ENCODE results near the gene LGI4.

DNA sequence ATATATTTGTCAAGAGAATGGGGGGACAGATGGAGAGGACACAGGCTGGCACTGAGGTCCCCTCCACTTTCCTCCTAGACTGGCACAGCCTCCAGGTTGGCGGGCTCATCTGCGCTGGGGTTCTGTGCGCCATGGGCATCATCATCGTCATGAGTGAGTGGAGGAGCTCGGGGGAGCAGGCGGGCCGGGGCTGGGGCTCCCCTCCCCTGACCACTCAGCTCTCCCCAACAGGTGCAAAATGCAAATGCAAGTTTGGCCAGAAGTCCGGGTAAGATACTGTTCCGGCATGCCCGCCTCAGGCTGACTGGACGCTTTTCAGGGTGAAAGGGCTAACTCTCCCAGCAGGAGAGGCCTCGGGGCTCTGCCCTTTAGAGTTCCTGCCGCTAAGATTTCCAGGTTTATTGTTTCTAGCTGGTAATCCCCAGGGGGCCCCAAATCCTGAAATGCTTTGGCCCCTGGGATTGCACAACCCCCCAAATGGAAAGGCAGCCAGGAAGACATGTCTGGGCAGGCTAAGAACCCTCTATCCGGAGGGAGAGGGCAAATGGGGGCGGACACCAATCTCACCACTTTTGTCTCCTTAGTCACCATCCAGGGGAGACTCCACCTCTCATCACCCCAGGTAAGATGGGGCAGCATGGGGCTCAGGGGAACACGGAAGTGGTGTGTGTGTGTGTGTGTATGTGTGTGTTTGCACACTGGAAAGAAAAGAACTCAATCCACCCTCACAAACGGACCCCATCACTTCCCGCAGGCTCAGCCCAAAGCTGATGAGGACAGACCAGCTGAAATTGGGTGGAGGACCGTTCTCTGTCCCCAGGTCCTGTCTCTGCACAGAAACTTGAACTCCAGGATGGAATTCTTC lies 11.9 kb downstream of the LGI4 start:
- TF ChIP-seq, protein P1, sequence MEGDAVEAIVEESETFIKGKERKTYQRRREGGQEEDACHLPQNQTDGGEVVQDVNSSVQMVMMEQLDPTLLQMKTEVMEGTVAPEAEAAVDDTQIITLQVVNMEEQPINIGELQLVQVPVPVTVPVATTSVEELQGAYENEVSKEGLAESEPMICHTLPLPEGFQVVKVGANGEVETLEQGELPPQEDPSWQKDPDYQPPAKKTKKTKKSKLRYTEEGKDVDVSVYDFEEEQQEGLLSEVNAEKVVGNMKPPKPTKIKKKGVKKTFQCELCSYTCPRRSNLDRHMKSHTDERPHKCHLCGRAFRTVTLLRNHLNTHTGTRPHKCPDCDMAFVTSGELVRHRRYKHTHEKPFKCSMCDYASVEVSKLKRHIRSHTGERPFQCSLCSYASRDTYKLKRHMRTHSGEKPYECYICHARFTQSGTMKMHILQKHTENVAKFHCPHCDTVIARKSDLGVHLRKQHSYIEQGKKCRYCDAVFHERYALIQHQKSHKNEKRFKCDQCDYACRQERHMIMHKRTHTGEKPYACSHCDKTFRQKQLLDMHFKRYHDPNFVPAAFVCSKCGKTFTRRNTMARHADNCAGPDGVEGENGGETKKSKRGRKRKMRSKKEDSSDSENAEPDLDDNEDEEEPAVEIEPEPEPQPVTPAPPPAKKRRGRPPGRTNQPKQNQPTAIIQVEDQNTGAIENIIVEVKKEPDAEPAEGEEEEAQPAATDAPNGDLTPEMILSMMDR (IDR thresholded peaks at IDR 0.05) = no peak
- TF ChIP-seq POLR2A (IDR thresholded peaks at IDR 0.05) = no peak
